GM20000 (cell line): ENCODE data around the gene PCDHGA2.

Experiments
- DNase-seq: peaks from one replicate; pipeline ENCODE4 v3.0.0; 2012; ENCODE audit warnings: low spot score
- TF ChIP-seq, protein P1 (sequence below): IDR thresholded peaks from 2 replicates; pipeline ENCODE4 v1.5.1; 2012; ENCODE audit warnings: mild to moderate bottlenecking, control low read depth; ENCODE audit errors: extremely low read depth, missing control alignments

PCDHGA2 gene

DNA sequence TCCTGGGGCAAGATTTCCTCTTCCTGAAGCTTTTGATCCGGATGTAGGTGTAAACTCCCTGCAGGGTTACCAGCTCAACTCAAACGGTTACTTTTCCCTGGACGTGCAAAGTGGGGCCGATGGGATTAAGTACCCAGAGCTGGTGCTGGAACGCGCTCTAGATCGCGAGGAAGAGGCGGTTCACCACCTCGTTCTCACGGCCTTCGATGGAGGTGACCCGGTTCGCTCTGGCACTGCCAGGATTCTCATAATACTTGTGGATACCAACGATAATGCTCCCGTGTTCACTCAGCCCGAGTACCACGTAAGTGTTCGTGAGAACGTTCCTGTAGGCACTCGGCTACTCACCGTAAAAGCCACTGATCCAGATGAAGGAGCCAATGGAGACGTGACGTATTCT lies 17.1 kb downstream of the PCDHGA2 start:
- TF ChIP-seq, protein P1, sequence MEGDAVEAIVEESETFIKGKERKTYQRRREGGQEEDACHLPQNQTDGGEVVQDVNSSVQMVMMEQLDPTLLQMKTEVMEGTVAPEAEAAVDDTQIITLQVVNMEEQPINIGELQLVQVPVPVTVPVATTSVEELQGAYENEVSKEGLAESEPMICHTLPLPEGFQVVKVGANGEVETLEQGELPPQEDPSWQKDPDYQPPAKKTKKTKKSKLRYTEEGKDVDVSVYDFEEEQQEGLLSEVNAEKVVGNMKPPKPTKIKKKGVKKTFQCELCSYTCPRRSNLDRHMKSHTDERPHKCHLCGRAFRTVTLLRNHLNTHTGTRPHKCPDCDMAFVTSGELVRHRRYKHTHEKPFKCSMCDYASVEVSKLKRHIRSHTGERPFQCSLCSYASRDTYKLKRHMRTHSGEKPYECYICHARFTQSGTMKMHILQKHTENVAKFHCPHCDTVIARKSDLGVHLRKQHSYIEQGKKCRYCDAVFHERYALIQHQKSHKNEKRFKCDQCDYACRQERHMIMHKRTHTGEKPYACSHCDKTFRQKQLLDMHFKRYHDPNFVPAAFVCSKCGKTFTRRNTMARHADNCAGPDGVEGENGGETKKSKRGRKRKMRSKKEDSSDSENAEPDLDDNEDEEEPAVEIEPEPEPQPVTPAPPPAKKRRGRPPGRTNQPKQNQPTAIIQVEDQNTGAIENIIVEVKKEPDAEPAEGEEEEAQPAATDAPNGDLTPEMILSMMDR, result no peak
- DNase-seq, result no peak

DNA sequence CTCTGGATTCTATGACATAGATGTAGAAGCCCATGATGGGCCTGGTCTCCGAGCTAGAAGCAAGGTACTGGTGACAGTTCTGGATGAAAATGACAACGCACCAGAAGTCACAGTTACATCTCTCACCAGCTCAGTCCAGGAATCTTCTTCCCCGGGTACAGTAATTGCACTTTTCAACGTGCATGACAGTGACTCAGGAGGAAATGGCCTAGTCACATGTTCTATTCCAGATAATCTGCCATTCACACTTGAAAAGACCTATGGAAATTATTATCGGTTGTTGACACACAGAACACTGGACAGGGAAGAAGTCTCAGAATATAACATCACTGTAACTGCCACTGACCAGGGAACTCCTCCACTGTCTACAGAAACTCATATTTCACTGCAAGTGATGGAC lies 17.6 kb downstream of the PCDHGA2 start:
- TF ChIP-seq, protein P1, result no peak
- no peak for DNase-seq

DNA sequence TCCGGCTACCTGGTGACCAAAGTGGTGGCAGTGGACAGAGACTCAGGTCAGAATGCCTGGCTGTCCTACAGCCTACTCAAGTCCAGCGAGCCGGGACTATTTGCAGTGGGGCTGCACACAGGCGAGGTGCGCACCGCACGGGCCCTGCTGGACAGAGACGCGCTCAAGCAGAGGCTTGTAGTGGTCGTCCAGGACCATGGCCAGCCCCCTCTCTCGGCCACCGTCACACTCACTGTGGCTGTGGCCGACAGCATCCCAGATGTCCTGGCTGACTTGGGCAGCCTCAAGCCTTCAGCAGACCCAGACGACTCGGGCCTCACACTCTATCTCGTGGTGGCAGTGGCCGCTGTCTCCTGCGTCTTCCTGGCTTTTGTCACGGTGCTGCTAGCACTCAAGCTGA lies 18.4 kb downstream of the PCDHGA2 start:
- DNase-seq, result no peak
- TF ChIP-seq, protein P1, result no peak

DNA sequence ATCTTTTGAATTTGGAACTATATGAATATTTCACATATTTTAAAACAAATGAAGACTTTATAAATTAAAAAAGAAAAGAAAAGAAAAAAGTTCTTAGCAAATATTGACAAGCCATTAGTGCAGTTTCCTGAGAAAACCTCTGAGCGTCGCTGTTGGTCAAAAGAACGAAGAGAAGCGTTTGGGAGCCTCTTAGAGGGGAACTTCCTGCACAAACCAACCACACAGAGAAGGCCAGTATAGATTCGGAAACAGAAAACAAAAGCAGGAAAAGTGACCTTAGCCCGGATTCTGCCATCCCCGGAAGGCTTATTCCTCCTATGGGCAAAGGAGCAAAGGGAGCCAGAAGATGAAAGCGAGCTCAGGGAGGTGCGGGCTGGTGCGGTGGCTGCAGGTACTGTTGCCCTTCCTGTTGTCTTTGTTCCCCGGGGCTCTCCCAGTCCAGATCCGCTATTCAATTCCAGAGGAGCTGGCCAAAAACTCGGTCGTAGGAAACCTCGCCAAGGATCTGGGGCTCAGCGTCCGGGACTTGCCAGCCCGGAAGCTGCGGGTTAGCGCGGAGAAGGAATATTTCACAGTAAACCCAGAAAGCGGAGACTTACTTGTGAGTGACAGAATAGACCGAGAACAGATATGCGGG lies 21.3 kb downstream of the PCDHGA2 start, which contains the start of gene PCDHGB2:
Gene PCDHGB2 (plus strand): TSS at position 205 of the 637 bp plus-strand sequence. CDS start 142 bp downstream, at position 347.
- TF ChIP-seq, protein P1, result no peak
- DNase-seq, result peak; percentile 65

DNA sequence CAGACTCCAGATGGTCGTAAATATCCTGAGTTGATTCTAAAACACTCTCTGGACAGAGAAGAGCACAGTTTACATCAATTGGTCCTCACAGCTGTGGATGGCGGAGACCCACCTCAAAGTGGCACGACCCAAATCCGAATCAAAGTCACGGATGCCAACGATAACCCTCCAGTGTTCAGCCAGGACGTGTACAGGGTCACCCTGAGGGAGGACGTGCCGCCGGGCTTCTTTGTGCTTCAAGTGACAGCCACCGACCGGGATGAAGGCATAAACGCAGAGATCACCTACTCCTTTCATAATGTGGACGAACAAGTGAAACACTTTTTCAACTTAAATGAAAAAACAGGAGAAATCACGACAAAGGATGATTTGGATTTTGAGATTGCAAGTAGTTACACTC lies 22.1 kb downstream of the PCDHGA2 start:
- TF ChIP-seq, protein P1, result no peak
- no peak for DNase-seq

DNA sequence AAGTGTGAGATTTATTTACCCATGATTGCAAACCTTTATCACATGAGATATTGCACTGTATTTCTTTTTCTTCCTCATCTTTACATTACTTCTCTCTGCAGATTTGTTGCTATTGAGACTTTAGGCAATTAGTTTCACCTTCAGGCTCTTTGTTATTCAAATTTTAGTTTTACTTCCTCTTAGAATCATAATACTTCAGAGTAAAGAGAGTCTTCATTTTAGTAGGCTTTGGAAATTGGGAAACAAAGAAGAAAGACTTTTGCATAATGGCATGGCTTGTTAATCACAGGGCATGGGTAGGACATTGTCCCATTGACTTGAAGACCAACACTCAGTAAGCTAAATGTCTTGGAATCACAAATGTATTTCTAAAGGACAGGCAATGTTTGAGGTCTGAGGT lies 24.2 kb downstream of the PCDHGA2 start:
- TF ChIP-seq, protein P1, result no peak
- DNase-seq, result no peak

DNA sequence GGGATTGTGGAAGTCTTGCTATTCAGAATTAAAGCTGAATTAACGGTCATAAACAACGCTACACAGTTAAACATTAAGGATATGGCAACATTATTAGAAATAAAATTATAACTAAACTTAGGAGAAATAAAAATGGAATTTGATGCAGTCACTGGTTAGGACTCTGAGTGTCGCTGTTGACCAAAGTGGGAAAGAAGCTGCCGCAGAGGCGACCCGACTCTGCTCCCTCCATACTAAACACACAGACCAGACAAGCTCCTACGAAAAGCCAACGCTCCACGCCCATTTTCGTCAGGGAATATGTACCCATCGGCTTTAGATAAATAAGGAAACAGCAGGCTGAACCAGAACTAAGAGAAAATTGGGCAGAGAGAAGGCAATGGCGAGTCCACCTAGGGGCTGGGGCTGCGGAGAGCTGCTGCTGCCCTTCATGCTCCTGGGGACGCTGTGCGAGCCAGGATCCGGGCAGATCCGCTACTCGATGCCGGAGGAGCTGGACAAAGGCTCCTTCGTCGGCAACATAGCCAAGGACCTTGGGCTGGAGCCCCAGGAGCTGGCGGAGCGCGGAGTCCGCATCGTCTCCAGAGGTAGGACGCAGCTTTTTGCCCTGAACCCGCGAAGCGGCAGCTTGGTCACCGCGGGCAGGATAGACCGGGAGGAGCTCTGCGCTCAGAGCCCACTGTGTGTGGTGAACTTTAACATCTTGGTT lies 25.5 kb downstream of the PCDHGA2 start, which contains the start of gene PCDHGA5:
Gene PCDHGA5 (plus strand): TSS at position 211 of the 709 bp plus-strand sequence. CDS start 169 bp downstream, at position 380.
- TF ChIP-seq, protein P1, result no peak
- DNase-seq, result no peak
